Measurements from ENCODE around the gene OOSP4A.

Gene OOSP4A

DNA sequence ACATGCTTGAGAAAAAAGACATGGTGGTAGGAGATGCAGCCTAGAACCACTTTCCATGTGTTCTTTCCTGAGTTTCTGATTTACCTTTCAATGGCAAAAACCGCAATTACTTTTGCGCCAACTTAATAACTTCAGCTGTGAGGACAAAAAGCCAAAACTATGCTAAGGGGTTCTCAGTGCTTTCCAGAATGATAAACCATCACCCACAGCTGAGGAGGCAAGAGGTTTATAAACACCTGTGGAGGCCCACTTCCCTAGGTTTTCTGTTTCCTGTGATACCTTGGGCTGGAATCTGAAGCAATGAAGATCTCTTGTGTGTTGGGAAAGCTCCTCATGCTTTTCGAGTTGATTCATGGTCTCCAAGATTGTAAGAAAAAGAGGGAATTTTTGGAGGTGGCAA, at the start of gene OOSP4A:
OOSP4A (plus strand) TSS at position 301 of the 400 bp plus-strand sequence; CDS start at position 301, 0 bp downstream.
- no peak within 1 kb of the TSS for H3K27ac ChIP-seq (ENCODE audit: low read length)
- H3K4me1 ChIP-seq (ENCODE audit: insufficient read depth, low read length): peaks cover 12% of the 10 kb centered on the region; the same call in 1 of the 2 replicates
- no peaks in the 10 kb centered on the region for H3K27me3 ChIP-seq (ENCODE audit: insufficient read depth, low read length)
- no peaks in the 10 kb centered on the region for H3K36me3 ChIP-seq (ENCODE audit: insufficient read depth, low read depth, low read length)
- H3K4me3 ChIP-seq (ENCODE audit: low read length): no peak within 1 kb of the TSS
- no peaks in the 10 kb centered on the region for H3K9me3 ChIP-seq (ENCODE audit: insufficient read depth, low read depth, low read length)
- H3K9ac ChIP-seq (ENCODE audit: low read depth, low read length): no peak within 1 kb of the TSS

DNA sequence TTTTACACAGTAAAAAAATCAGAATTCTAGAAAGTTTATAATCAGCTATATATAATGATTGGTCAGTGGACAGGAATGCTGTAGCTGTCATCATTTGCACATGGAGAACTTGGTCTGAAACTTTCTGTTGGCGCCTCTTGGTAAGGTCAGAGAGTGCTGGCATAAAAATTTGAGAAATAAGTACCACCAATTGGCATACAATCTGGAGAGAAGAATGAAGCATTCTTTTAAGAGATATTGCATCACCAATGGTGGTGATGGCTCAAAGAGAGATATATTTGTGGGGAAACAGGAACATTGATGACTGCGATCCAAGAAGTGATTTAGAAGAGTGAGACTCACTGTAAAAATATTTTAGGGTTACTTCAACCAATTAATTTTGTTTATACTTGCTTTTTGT, 45.4 kb upstream of the OOSP4A start:
- H3K27ac ChIP-seq (ENCODE audit: low read length): no peak overlapping the region
- H3K4me1 ChIP-seq (ENCODE audit: insufficient read depth, low read length): no peaks in the 10 kb centered on the region
- no peaks in the 10 kb centered on the region for H3K27me3 ChIP-seq (ENCODE audit: insufficient read depth, low read length)
- no peaks in the 10 kb centered on the region for H3K36me3 ChIP-seq (ENCODE audit: insufficient read depth, low read depth, low read length)
- no peak overlapping the region for H3K9ac ChIP-seq (ENCODE audit: low read depth, low read length)
- no peak overlapping the region for H3K4me3 ChIP-seq (ENCODE audit: low read length)
- peaks cover 17% of the 10 kb centered on the region for H3K9me3 ChIP-seq (ENCODE audit: insufficient read depth, low read depth, low read length)

- no peaks in the 10 kb centered on the region for H3K4me1 ChIP-seq (ENCODE audit: insufficient read depth, low read length)
- no peak overlapping the region for H3K4me3 ChIP-seq (ENCODE audit: low read length)
- no peak overlapping the region for H3K9ac ChIP-seq (ENCODE audit: low read depth, low read length)
- no peaks in the 10 kb centered on the region for H3K36me3 ChIP-seq (ENCODE audit: insufficient read depth, low read depth, low read length)
- H3K9me3 ChIP-seq (ENCODE audit: insufficient read depth, low read depth, low read length): peaks cover 23% of the 10 kb centered on the region
- no peak overlapping the region for H3K27ac ChIP-seq (ENCODE audit: low read length)
- no peaks in the 10 kb centered on the region for H3K27me3 ChIP-seq (ENCODE audit: insufficient read depth, low read length)
These were observed 44.7 kb upstream of the OOSP4A start for GRCh38 chr11:59918987-59919589.

DNA sequence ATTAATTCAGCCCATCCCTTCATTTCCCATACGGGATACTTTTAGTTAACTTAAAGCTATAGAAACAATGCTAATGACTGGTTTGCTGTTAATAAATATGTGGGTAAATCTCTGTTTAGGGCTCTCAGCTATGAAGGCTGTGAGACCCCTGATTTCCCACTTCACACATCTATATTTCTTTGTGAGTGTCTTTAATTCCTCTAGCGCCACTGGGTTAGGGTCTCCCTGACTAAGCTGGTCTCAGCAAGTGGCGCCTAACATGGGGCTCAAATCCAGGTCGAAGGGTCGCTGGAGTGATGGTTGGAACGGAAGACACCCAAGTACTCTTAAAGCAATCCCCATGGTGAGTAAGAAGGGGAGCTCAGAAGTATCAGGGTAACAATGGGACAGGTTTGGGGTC, 40.0 kb upstream of the OOSP4A start:
- H3K9me3 ChIP-seq (ENCODE audit: insufficient read depth, low read depth, low read length): peaks cover 49% of the 10 kb centered on the region
- no peaks in the 10 kb centered on the region for H3K4me1 ChIP-seq (ENCODE audit: insufficient read depth, low read length)
- H3K27ac ChIP-seq (ENCODE audit: low read length): no peak overlapping the region
- no peaks in the 10 kb centered on the region for H3K27me3 ChIP-seq (ENCODE audit: insufficient read depth, low read length)
- H3K36me3 ChIP-seq (ENCODE audit: insufficient read depth, low read depth, low read length): no peaks in the 10 kb centered on the region
- H3K9ac ChIP-seq (ENCODE audit: low read depth, low read length): no peak overlapping the region
- no peak overlapping the region for H3K4me3 ChIP-seq (ENCODE audit: low read length)

DNA sequence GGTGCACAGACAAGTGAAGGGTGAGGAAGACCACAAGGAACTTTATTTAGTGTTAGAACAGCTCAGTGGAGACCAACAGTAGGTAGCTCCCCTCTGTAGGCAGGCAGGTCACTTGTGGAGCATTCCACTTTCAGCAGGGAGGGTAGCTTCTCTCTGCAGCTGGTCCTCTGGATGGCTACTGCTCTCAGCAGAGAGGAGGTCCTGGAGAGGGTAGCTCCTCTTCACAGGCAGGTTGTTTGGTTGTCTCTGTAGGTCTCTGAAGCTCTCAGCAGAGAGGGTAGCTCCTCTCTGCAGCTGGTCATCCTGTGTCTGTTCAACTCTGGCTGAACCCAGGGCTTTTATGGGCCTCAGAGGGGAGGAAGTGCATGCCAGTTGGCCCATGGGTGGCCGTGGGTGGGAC, 32.1 kb upstream of the OOSP4A start:
- H3K36me3 ChIP-seq (ENCODE audit: insufficient read depth, low read depth, low read length): no peaks in the 10 kb centered on the region
- H3K9me3 ChIP-seq (ENCODE audit: insufficient read depth, low read depth, low read length): peaks cover 35% of the 10 kb centered on the region
- no peaks in the 10 kb centered on the region for H3K27me3 ChIP-seq (ENCODE audit: insufficient read depth, low read length)
- no peaks in the 10 kb centered on the region for H3K4me1 ChIP-seq (ENCODE audit: insufficient read depth, low read length)
- H3K9ac ChIP-seq (ENCODE audit: low read depth, low read length): no peak overlapping the region
- H3K27ac ChIP-seq (ENCODE audit: low read length): no peak overlapping the region
- no peak overlapping the region for H3K4me3 ChIP-seq (ENCODE audit: low read length)

DNA sequence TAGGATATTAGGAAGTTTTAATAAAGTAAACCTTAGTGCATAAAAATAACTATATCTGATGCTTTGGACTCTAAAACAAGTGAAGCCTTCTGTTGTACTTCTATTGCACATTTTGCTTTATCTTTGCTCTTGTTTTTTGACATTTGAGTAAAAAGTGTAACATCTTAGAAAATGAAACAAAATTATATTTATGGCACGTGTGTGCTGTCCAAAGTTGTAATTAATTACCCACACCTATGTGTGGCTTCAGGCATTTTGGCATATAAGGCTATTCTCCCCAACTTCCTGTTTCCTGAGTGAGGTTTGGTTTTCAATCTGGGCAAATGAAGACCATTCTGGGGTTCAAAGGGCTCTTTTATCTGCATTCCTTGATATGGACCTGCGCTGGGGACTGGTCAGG, 25.7 kb upstream of the OOSP4A start, which contains the start of gene OOSP1:
OOSP1 (plus strand) TSS at position 301 of the 400 bp plus-strand sequence; CDS start at position 324, 23 bp downstream.
- Histone ChIP-seq H3K4me1 (ENCODE audit: insufficient read depth, low read length) (no peaks in the 10 kb centered on the region), H3K4me3 (ENCODE audit: low read length) (no peak within 1 kb of the TSS), H3K27ac (ENCODE audit: low read length) (no peak within 1 kb of the TSS), H3K9me3 (ENCODE audit: insufficient read depth, low read depth, low read length) (no peaks in the 10 kb centered on the region), H3K36me3 (ENCODE audit: insufficient read depth, low read depth, low read length) (no peaks in the 10 kb centered on the region), H3K27me3 (ENCODE audit: insufficient read depth, low read length) (no peaks in the 10 kb centered on the region), H3K9ac (ENCODE audit: low read depth, low read length) (no peak within 1 kb of the TSS)

- no peaks in the 10 kb centered on the region for H3K36me3 ChIP-seq (ENCODE audit: insufficient read depth, low read depth, low read length)
- no peak overlapping the region for H3K4me3 ChIP-seq (ENCODE audit: low read length)
- H3K27me3 ChIP-seq (ENCODE audit: insufficient read depth, low read length): no peaks in the 10 kb centered on the region
- H3K4me1 ChIP-seq (ENCODE audit: insufficient read depth, low read length): no peaks in the 10 kb centered on the region
- no peak overlapping the region for H3K9ac ChIP-seq (ENCODE audit: low read depth, low read length)
- 0 out of 2 replicates have a peak, but pooled peaks cover under 1% of the 10 kb centered on the region for H3K9me3 ChIP-seq (ENCODE audit: insufficient read depth, low read depth, low read length)
- H3K27ac ChIP-seq (ENCODE audit: low read length): no peak overlapping the region
These were observed 25.1 kb upstream of the OOSP4A start for GRCh38 chr11:59938718-59939117.

DNA sequence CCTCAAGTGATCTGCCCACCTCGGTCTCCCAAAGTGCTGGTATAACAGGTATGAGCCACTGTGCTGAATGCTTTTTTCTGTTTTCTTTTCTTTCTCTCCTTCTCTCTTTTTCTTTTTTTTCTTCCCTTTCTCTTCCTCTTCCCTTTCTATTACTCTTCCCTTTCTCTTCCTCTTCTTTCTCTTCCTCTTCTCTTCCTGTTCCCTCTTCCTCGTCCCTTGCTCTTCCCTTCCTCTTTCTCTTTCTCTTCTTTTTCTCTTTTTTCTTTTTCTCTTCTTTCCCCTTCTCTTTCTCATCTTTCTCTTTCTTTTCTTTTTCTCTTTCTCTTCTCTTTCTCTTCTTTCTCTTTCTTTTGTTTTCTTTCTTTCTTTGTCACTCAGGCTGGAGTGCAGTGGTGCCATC, 24.4 kb upstream of the OOSP4A start:
- 0 out of 2 replicates have a peak, but pooled peaks cover 3% of the 10 kb centered on the region for H3K9me3 ChIP-seq (ENCODE audit: insufficient read depth, low read depth, low read length)
- H3K9ac ChIP-seq (ENCODE audit: low read depth, low read length): no peak overlapping the region
- H3K36me3 ChIP-seq (ENCODE audit: insufficient read depth, low read depth, low read length): no peaks in the 10 kb centered on the region
- H3K4me3 ChIP-seq (ENCODE audit: low read length): no peak overlapping the region
- H3K27me3 ChIP-seq (ENCODE audit: insufficient read depth, low read length): no peaks in the 10 kb centered on the region
- H3K27ac ChIP-seq (ENCODE audit: low read length): no peak overlapping the region
- no peaks in the 10 kb centered on the region for H3K4me1 ChIP-seq (ENCODE audit: insufficient read depth, low read length)

- Histone ChIP-seq H3K4me1 (ENCODE audit: insufficient read depth, low read length) (no peaks in the 10 kb centered on the region), H3K27ac (ENCODE audit: low read length) (no peak overlapping the region)
These were observed 22.7 kb upstream of the OOSP4A start for GRCh38 chr11:59941091-59941490.

GRCh38 chr11:59943997-59944714, 19.7 kb upstream of the OOSP4A start:
- H3K27ac ChIP-seq (ENCODE audit: low read length): no peak overlapping the region
- 0 out of 2 replicates have a peak, but pooled peaks cover 3% of the 10 kb centered on the region for H3K9me3 ChIP-seq (ENCODE audit: insufficient read depth, low read depth, low read length)
- H3K4me3 ChIP-seq (ENCODE audit: low read length): no peak overlapping the region
- no peaks in the 10 kb centered on the region for H3K36me3 ChIP-seq (ENCODE audit: insufficient read depth, low read depth, low read length)
- no peaks in the 10 kb centered on the region for H3K27me3 ChIP-seq (ENCODE audit: insufficient read depth, low read length)
- no peaks in the 10 kb centered on the region for H3K4me1 ChIP-seq (ENCODE audit: insufficient read depth, low read length)
- H3K9ac ChIP-seq (ENCODE audit: low read depth, low read length): no peak overlapping the region

More at GRCh38 chr11:59941091-59941490, 22.7 kb upstream of the OOSP4A start:
- Histone ChIP-seq H3K27me3 (ENCODE audit: insufficient read depth, low read length) (no peaks in the 10 kb centered on the region), H3K4me3 (ENCODE audit: low read length) (no peak overlapping the region), H3K9me3 (ENCODE audit: insufficient read depth, low read depth, low read length) (0 out of 2 replicates have a peak, but pooled peaks cover 3% of the 10 kb centered on the region), H3K9ac (ENCODE audit: low read depth, low read length) (no peak overlapping the region), H3K36me3 (ENCODE audit: insufficient read depth, low read depth, low read length) (no peaks in the 10 kb centered on the region)

- Histone ChIP-seq H3K4me3 (ENCODE audit: low read length) (no peak overlapping the region), H3K9me3 (ENCODE audit: insufficient read depth, low read depth, low read length) (0 out of 2 replicates have a peak, but pooled peaks cover 3% of the 10 kb centered on the region), H3K36me3 (ENCODE audit: insufficient read depth, low read depth, low read length) (no peaks in the 10 kb centered on the region), H3K9ac (ENCODE audit: low read depth, low read length) (no peak overlapping the region), H3K27ac (ENCODE audit: low read length) (no peak overlapping the region), H3K27me3 (ENCODE audit: insufficient read depth, low read length) (no peaks in the 10 kb centered on the region), H3K4me1 (ENCODE audit: insufficient read depth, low read length) (no peaks in the 10 kb centered on the region)
These were observed 19.1 kb upstream of the OOSP4A start for GRCh38 chr11:59944720-59945119.

Data from iPS-20b (cell line).